H9 (cell line): Measurements from ENCODE around the gene FFAR3. TPM values are rescaled to one million over a fixed set of nuclear protein-coding genes. Genes with fewer than 3 reads are reported as not detected.

ENCODE experiments used
- DNase-seq: peaks from one replicate; pipeline ENCODE4 v3.0.0-alpha.2; 2017
- H2AFZ ChIP-seq: one replicate; pipeline ENCODE4 v1.6.1; 2013; ENCODE audit warnings: mild to moderate bottlenecking, low read length, control low read depth, moderate library complexity
- H2AK5ac ChIP-seq: 2 replicates; pipeline ENCODE4 v1.6.1; 2013; ENCODE audit warnings: low read length, control low read depth, mixed read lengths; ENCODE audit not compliant: insufficient read length
- H2BK120ac ChIP-seq: one replicate; pipeline ENCODE4 v1.6.1; 2013; ENCODE audit warnings: low read depth, mild to moderate bottlenecking, low read length, control low read depth, inconsistent platforms; ENCODE audit not compliant: poor library complexity, severe bottlenecking
- H2BK12ac ChIP-seq: 2 replicates; pipeline ENCODE4 v1.6.1; 2013; ENCODE audit warnings: low read length, control low read depth, mixed read lengths, low read depth; ENCODE audit not compliant: insufficient read length
- H2BK15ac ChIP-seq: 2 replicates; pipeline ENCODE4 v1.6.1; 2013; ENCODE audit warnings: low read depth, low read length, control low read depth
- H2BK20ac ChIP-seq: one replicate; pipeline ENCODE4 v1.6.1; 2013; ENCODE audit warnings: low read depth, mild to moderate bottlenecking, low read length, control low read depth, inconsistent platforms; ENCODE audit not compliant: poor library complexity, severe bottlenecking
- H2BK5ac ChIP-seq: 2 replicates; pipeline ENCODE4 v1.6.1; 2013; ENCODE audit warnings: low read length, control low read depth, mixed read lengths; ENCODE audit not compliant: insufficient read length
- H3K14ac ChIP-seq: 2 replicates; pipeline ENCODE4 v1.6.1; 2013; ENCODE audit warnings: low read length, control low read depth; ENCODE audit not compliant: insufficient read depth
- H3K18ac ChIP-seq: 2 replicates; pipeline ENCODE4 v1.6.1; 2013; ENCODE audit warnings: low read depth, mild to moderate bottlenecking, mixed read lengths, low read length, control low read depth; ENCODE audit not compliant: insufficient read length
- H3K23ac ChIP-seq: 2 replicates; pipeline ENCODE4 v1.6.1; 2013; ENCODE audit warnings: low read length, control low read depth, mixed read lengths, low read depth; ENCODE audit not compliant: insufficient read length
- H3K23me2 ChIP-seq: 2 replicates; pipeline ENCODE4 v1.6.1; 2013; ENCODE audit warnings: low read depth, mild to moderate bottlenecking, mixed read lengths, low read length, control low read depth; ENCODE audit not compliant: insufficient read length, poor library complexity, severe bottlenecking
- H3K27ac ChIP-seq: 2 replicates; pipeline ENCODE4 v1.5.1; 2013; ENCODE audit warnings: low read length, control low read depth, mixed read lengths, low read depth; ENCODE audit not compliant: insufficient read length
- H3K27me3 ChIP-seq: 2 replicates; pipeline ENCODE4 v1.6.1; 2013; ENCODE audit warnings: low read length, control low read depth, inconsistent platforms; ENCODE audit not compliant: insufficient read depth
- H3K4ac ChIP-seq: 2 replicates; pipeline ENCODE4 v1.6.1; 2013; ENCODE audit warnings: low read depth, mild to moderate bottlenecking, control low read depth, inconsistent platforms, low read length, moderate library complexity
- H3K4me1 ChIP-seq: 2 replicates; pipeline ENCODE4 v1.6.1; 2013; ENCODE audit warnings: low read length, control low read depth, inconsistent platforms; ENCODE audit not compliant: insufficient read depth
- H3K4me2 ChIP-seq: 2 replicates; pipeline ENCODE4 v1.6.1; 2013; ENCODE audit warnings: low read length, control low read depth, mixed read lengths; ENCODE audit not compliant: insufficient read length, insufficient read depth
- H3K56ac ChIP-seq: 2 replicates; pipeline ENCODE4 v1.6.1; 2013; ENCODE audit warnings: low read depth, mild to moderate bottlenecking, mixed read lengths, low read length, control low read depth; ENCODE audit not compliant: insufficient read length
- H3K79me1 ChIP-seq: 2 replicates; pipeline ENCODE4 v1.6.1; 2013; ENCODE audit warnings: low read depth, mild to moderate bottlenecking, moderate library complexity, low read length, control low read depth, inconsistent platforms; ENCODE audit not compliant: insufficient read depth, poor library complexity, severe bottlenecking
- H3K79me2 ChIP-seq: 2 replicates; pipeline ENCODE4 v1.6.1; 2013; ENCODE audit warnings: low read length, control low read depth, inconsistent platforms; ENCODE audit not compliant: insufficient read depth
- H3K9ac ChIP-seq: 2 replicates; pipeline ENCODE4 v1.6.1; 2013; ENCODE audit warnings: low read length, control low read depth, mixed read lengths; ENCODE audit not compliant: insufficient read length; ENCODE audit errors: extremely low read depth
- H3K9me3 ChIP-seq: one replicate; pipeline ENCODE4 v1.6.1; 2013; ENCODE audit warnings: low read depth, low read length, inconsistent platforms; ENCODE audit not compliant: control insufficient read depth
- H3T11ph ChIP-seq: one replicate; pipeline ENCODE4 v1.6.1; 2013; ENCODE audit warnings: mild to moderate bottlenecking, low read length, control low read depth, inconsistent platforms
- H4K20me1 ChIP-seq: one replicate; pipeline ENCODE4 v1.6.1; 2013; ENCODE audit not compliant: control insufficient read depth, insufficient read length, insufficient read depth
- H4K5ac ChIP-seq: 2 replicates; pipeline ENCODE4 v1.6.1; 2013; ENCODE audit warnings: low read depth, mild to moderate bottlenecking, mixed read lengths, low read length, control low read depth; ENCODE audit not compliant: insufficient read length
- H4K8ac ChIP-seq: replicated peaks from 2 replicates; pipeline ENCODE4 v1.6.1; 2013; ENCODE audit warnings: low read length, control low read depth, mixed read lengths, low read depth; ENCODE audit not compliant: insufficient read length
- H4K91ac ChIP-seq: 2 replicates; pipeline ENCODE4 v1.6.1; 2013; ENCODE audit warnings: low read depth, mild to moderate bottlenecking, moderate library complexity, mixed read lengths, low read length, control low read depth; ENCODE audit not compliant: insufficient read length
- H3K27ac Mint-ChIP-seq, 3 experiments: 2 replicates in 2 of 3; 3 replicates in 1 of 3; pipeline ENCODE4 v1.8.0; 2020 to 2021; ENCODE audit warnings: mixed read lengths in 3 of 3, mild to moderate bottlenecking in 1 of 3, moderate library complexity in 1 of 3
- H3K27me3 Mint-ChIP-seq: 2 replicates; pipeline ENCODE4 v1.8.0; 2021; ENCODE audit warnings: low read depth, mild to moderate bottlenecking, moderate library complexity, mixed read lengths
- H3K36me3 Mint-ChIP-seq, 3 experiments: 2 replicates in 2 of 3; 3 replicates in 1 of 3; pipeline ENCODE4 v1.8.0; 2020 to 2021; ENCODE audit warnings: low read depth in 3 of 3, mixed read lengths in 3 of 3; ENCODE audit not compliant: insufficient read depth in 1 of 3
- H3K4me1 Mint-ChIP-seq, 2 experiments: 2 replicates each; pipeline ENCODE4 v1.8.0; 2020; ENCODE audit warnings: mixed read lengths in 2 of 2
- H3K4me3 Mint-ChIP-seq, 2 experiments: 2 replicates in 1 of 2; 3 replicates in 1 of 2; pipeline ENCODE4 v1.8.0; 2020 to 2021; ENCODE audit warnings: mild to moderate bottlenecking in 2 of 2, mixed read lengths in 2 of 2, moderate library complexity in 1 of 2
- H3K9me3 Mint-ChIP-seq, 2 experiments: 2 replicates in 1 of 2; 3 replicates in 1 of 2; pipeline ENCODE4 v1.8.0; 2020; ENCODE audit warnings: mild to moderate bottlenecking in 2 of 2, mixed read lengths in 2 of 2, moderate library complexity in 1 of 2
- WGBS: extraction: QIAGEN DNeasy Blood & Tissue Kit; methylation state at CpG from one replicate; pipeline ENCODE4 v1.1.7; 2013; ENCODE audit warnings: missing lambda C conversion rate, low lambda C conversion rate, mixed read lengths; ENCODE audit not compliant: insufficient read length; ENCODE audit errors: extremely low coverage; 5-methylcytosine and 5-hydroxymethylcytosine counted together
- total RNA-seq: library from RNA; stranded (reverse); gene quantifications from 2 replicates; pipeline ENCODE4 v1.2.1, GENCODE V29; 2021
- TF ChIP-seq, protein P1 (sequence below): fragments of 200-600 bp; sonication (generic); conservative IDR thresholded peaks from 3 replicates; pipeline ENCODE4 v1.8.0; 2021; ENCODE audit warnings: antibody characterized with exemption, mild to moderate bottlenecking

FFAR3 gene
- total RNA-seq, 1 experiment from 2014 or later = not detected

DNA sequence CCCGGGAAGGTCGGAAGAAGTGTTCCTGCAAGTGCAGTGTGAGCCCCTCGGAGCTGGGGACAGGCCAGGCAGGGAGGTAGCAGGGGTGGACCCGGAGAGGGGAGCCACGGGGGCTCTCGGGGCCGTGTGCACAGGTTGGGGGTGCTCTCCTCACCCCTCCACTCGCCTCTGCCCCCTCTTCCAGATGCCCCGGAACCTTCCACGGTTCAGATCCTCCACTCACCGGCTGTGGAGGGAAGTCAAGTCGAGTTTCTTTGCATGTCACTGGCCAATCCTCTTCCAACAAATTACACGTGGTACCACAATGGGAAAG lies 20.3 kb upstream of the FFAR3 start:
- H3K14ac ChIP-seq = no peak overlapping the region
- no peaks in the 10 kb centered on the region for H3K27me3 ChIP-seq
- no peak overlapping the region for H3K4me2 ChIP-seq
- no peak overlapping the region for H3K27ac ChIP-seq
- Mint-ChIP-seq H3K36me3 (no peaks in the 10 kb centered on the region), H3K9me3 (no peaks in the 10 kb centered on the region), H3K27ac (no peak overlapping the region), H3K27me3 (peaks cover 8% of the 10 kb centered on the region), H3K4me3 (no peak overlapping the region), H3K4me1 (peaks cover 0 to 4% of the 10 kb centered on the region in 2 experiments; a peak in 2 of 4 replicates)
- TF ChIP-seq, protein P1, sequence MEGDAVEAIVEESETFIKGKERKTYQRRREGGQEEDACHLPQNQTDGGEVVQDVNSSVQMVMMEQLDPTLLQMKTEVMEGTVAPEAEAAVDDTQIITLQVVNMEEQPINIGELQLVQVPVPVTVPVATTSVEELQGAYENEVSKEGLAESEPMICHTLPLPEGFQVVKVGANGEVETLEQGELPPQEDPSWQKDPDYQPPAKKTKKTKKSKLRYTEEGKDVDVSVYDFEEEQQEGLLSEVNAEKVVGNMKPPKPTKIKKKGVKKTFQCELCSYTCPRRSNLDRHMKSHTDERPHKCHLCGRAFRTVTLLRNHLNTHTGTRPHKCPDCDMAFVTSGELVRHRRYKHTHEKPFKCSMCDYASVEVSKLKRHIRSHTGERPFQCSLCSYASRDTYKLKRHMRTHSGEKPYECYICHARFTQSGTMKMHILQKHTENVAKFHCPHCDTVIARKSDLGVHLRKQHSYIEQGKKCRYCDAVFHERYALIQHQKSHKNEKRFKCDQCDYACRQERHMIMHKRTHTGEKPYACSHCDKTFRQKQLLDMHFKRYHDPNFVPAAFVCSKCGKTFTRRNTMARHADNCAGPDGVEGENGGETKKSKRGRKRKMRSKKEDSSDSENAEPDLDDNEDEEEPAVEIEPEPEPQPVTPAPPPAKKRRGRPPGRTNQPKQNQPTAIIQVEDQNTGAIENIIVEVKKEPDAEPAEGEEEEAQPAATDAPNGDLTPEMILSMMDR = no peak
- no CpG with 5 or more reads among the region's 13 CpGs for WGBS
- no peaks in the 10 kb centered on the region for H4K20me1 ChIP-seq
- H2AK5ac ChIP-seq = no peak overlapping the region
- H2BK20ac ChIP-seq = no peak overlapping the region
- H3T11ph ChIP-seq = no peak overlapping the region
- H3K56ac ChIP-seq = no peak overlapping the region
- no peak overlapping the region for H3K4ac ChIP-seq
- H2BK5ac ChIP-seq = no peak overlapping the region
- H3K9me3 ChIP-seq = no peaks in the 10 kb centered on the region
- no peak overlapping the region for H3K23ac ChIP-seq
- H4K5ac ChIP-seq = no peak overlapping the region
- no peak for DNase-seq
- H3K18ac ChIP-seq = no peak overlapping the region
- H2AFZ ChIP-seq = no peak overlapping the region
- H3K79me1 ChIP-seq = no peaks in the 10 kb centered on the region
- H3K23me2 ChIP-seq = no peaks in the 10 kb centered on the region
- H3K79me2 ChIP-seq = no peaks in the 10 kb centered on the region
- no peaks in the 10 kb centered on the region for H3K4me1 ChIP-seq
- H2BK15ac ChIP-seq = no peak overlapping the region
- H4K8ac ChIP-seq = no peak overlapping the region
- no peak overlapping the region for H3K9ac ChIP-seq
- no peak overlapping the region for H4K91ac ChIP-seq
- no peak overlapping the region for H2BK12ac ChIP-seq
- H2BK120ac ChIP-seq = no peak overlapping the region
